Naive thymus-derived CD8-positive, alpha-beta T cell (primary cell): ENCODE results near the gene SDF2L1. TPM values are rescaled to one million over a fixed set of nuclear protein-coding genes. Genes with fewer than 3 reads are reported as not detected.

Experiments
- ATAC-seq, 2 donors: fragments of 150-1000 bp; cut with Tn5 transposase in 1 of 2; sonication (Bioruptor Pico), chemical (Tn5 transposase) in 1 of 2; 1 replicate in 1 of 2; 2 replicates in 1 of 2; pipeline ENCODE4 v1.10.0; 2021; ENCODE audit warnings: mild to moderate bottlenecking in 2 of 2, moderate library complexity in 2 of 2
- POLR2A ChIA-PET: fragments of 350-600 bp; sonication (Branson Sonifier 250); formaldehyde crosslinking; loops from one replicate; lab custom pipeline; 2021; ENCODE audit warnings: antibody characterized with exemption; lab: Charles Lee
- DNase-seq, 10 donors: peaks; one replicate each; pipeline versions ENCODE4 v3.0.0 to v3.0.0-alpha.2; 2020 to 2022
- H3K27ac Mint-ChIP-seq, 10 donors: one replicate each; pipeline ENCODE4 v1.8.0; 2020 to 2022; ENCODE audit warnings: mild to moderate bottlenecking in 10 of 10, mixed read lengths in 10 of 10, moderate library complexity in 4 of 10, inconsistent platforms in 1 of 10
- H3K27me3 Mint-ChIP-seq, 5 donors: one replicate each; pipeline ENCODE4 v1.8.0; 2021 to 2022; ENCODE audit warnings: mixed read lengths in 5 of 5
- H3K36me3 Mint-ChIP-seq, 3 donors: one replicate each; pipeline ENCODE4 v1.8.0; 2020 to 2022; ENCODE audit warnings: mixed read lengths in 3 of 3, mild to moderate bottlenecking in 2 of 3, inconsistent platforms in 1 of 3
- H3K4me1 Mint-ChIP-seq, 4 donors: one replicate each; pipeline ENCODE4 v1.8.0; 2021 to 2022; ENCODE audit warnings: mixed read lengths in 4 of 4
- H3K4me3 Mint-ChIP-seq, 10 donors: one replicate each; pipeline ENCODE4 v1.8.0; 2020 to 2022; ENCODE audit warnings: mild to moderate bottlenecking in 10 of 10, mixed read lengths in 10 of 10, moderate library complexity in 6 of 10, inconsistent platforms in 1 of 10
- H3K9me3 Mint-ChIP-seq, 9 donors: one replicate each; pipeline ENCODE4 v1.8.0; 2020 to 2022; ENCODE audit warnings: mixed read lengths in 9 of 9, mild to moderate bottlenecking in 3 of 9, inconsistent platforms in 1 of 9, moderate library complexity in 1 of 9
- polyA plus RNA-seq, 3 donors: library from polyadenylated mRNA; unstranded; fragments of 300-500 nt; fragmentation: Illumina TruSeq; gene quantifications; one replicate each; pipeline ENCODE4 v1.2.3, GENCODE V29; 2021
- total RNA-seq, 8 experiments: library from RNA in 2 of 8; stranded (reverse) in 2 of 8; gene quantifications; one replicate each; pipeline ENCODE4 v1.2.3 and lab custom pipeline; 2021 to 2026

SDF2L1 gene
- total and polyA plus RNA-seq, 5 experiments from 2014 or later = 23.2 to 68.9 (median 63.1) TPM

- Mint-ChIP-seq H3K4me1 (peaks cover 11 to 20% (median 15%) of the 10 kb centered on the region in 4 donors), H3K4me3 (peak overlapping the region; percentile 77 to 92 (median 84)), H3K27ac (peak overlapping the region in 4 of 10 donors; percentile 20 to 85 (median 74)), H3K27me3 (no peaks in the 10 kb centered on the region), H3K36me3 (no peaks in the 10 kb centered on the region), H3K9me3 (no peaks in the 10 kb centered on the region)
- POLR2A ChIA-PET = interaction anchor here (1.0 kb wide), 1 partner anchor 33 kb away, joined by 4 read pairs; no protein-coding TSS in a partner anchor
- ATAC-seq (peak; percentile 93 to 96), DNase-seq (peak; percentile 42 to 86 (median 72))
Observed at GRCh38 chr22:21657360-21658032, 15.4 kb downstream of the SDF2L1 start.

GRCh38 chr22:21659864-21660525 lies 17.9 kb downstream of the SDF2L1 start:
- POLR2A ChIA-PET = interaction anchor here (1.3 kb wide), 1 partner anchor 11 kb away, joined by 3 read pairs; no protein-coding TSS in a partner anchor
- no peaks in the 10 kb centered on the region for H3K36me3 Mint-ChIP-seq
- peaks cover 13 to 23% (median 17%) of the 10 kb centered on the region in 4 donors for H3K4me1 Mint-ChIP-seq
- H3K27ac Mint-ChIP-seq = peak overlapping the region in 1 of 10 donors; percentile 35
- peak overlapping the region in 3 of 10 donors; percentile 8 to 19 (median 11) for H3K4me3 Mint-ChIP-seq
- no peaks in the 10 kb centered on the region for H3K27me3 Mint-ChIP-seq
- DNase-seq (peak in 1 of 10 donors; percentile 4), ATAC-seq (no peak)
- no peaks in the 10 kb centered on the region for H3K9me3 Mint-ChIP-seq

GRCh38 chr22:21660904-21661303 lies 18.8 kb downstream of the SDF2L1 start:
- Mint-ChIP-seq H3K27ac (no peak overlapping the region), H3K4me1 (peaks cover 15 to 26% (median 21%) of the 10 kb centered on the region in 4 donors), H3K27me3 (no peaks in the 10 kb centered on the region), H3K9me3 (no peaks in the 10 kb centered on the region), H3K4me3 (peak overlapping the region in 1 of 10 donors; percentile 48), H3K36me3 (no peaks in the 10 kb centered on the region)
- POLR2A ChIA-PET = interaction anchor here (1.3 kb wide), 1 partner anchor 12 kb away, joined by 3 read pairs; no protein-coding TSS in a partner anchor
- DNase-seq (peak in 1 of 10 donors; percentile 38), ATAC-seq (no peak)

- no peak overlapping the region for H3K4me3 Mint-ChIP-seq
- no peaks in the 10 kb centered on the region for H3K9me3 Mint-ChIP-seq
Observed at GRCh38 chr22:21661991-21662390, 19.9 kb downstream of the SDF2L1 start.

GRCh38 chr22:21663738-21664137 lies 21.6 kb downstream of the SDF2L1 start:
- Mint-ChIP-seq H3K9me3 (no peaks in the 10 kb centered on the region), H3K27ac (peak overlapping the region in 3 of 10 donors; percentile 0 to 83 (median 65)), H3K4me1 (peaks cover 11 to 31% (median 24%) of the 10 kb centered on the region in 4 donors), H3K36me3 (no peaks in the 10 kb centered on the region), H3K27me3 (no peaks in the 10 kb centered on the region), H3K4me3 (peak overlapping the region in 8 of 10 donors; percentile 13 to 75 (median 28))
- DNase-seq (no peak), ATAC-seq (no peak)
- POLR2A ChIA-PET = no interaction called here

More at GRCh38 chr22:21661991-21662390, 19.9 kb downstream of the SDF2L1 start:
- Mint-ChIP-seq H3K4me1 (peaks cover 9 to 24% (median 17%) of the 10 kb centered on the region in 4 donors), H3K27ac (no peak overlapping the region), H3K36me3 (no peaks in the 10 kb centered on the region), H3K27me3 (no peaks in the 10 kb centered on the region)
- ATAC-seq = no peak
- POLR2A ChIA-PET = no interaction called here
- peak in 1 of 10 donors; percentile 32 for DNase-seq

GRCh38 chr22:21665047-21665851 lies 23.1 kb downstream of the SDF2L1 start:
- no peaks in the 10 kb centered on the region for H3K27me3 Mint-ChIP-seq
- H3K4me3 Mint-ChIP-seq = peak overlapping the region; percentile 95 to 100 (median 99)
- POLR2A ChIA-PET = interaction anchor here (0.5 to 2.5 kb wide), 9 partner anchors 10 to 36 kb away, joined by 3 to 19 read pairs (median 5); partner anchors contain the start of gene YDJC
- ATAC-seq = no peak
- peak overlapping the region; percentile 94 to 99 (median 98) for H3K27ac Mint-ChIP-seq
- H3K9me3 Mint-ChIP-seq = no peaks in the 10 kb centered on the region
- DNase-seq = peak in 1 of 10 donors; percentile 3
- peaks cover 0 to 12% (median under 1%) of the 10 kb centered on the region in 3 donors for H3K36me3 Mint-ChIP-seq
- H3K4me1 Mint-ChIP-seq = peaks cover 16 to 40% (median 32%) of the 10 kb centered on the region in 4 donors

GRCh38 chr22:21666786-21667185 lies 24.7 kb downstream of the SDF2L1 start:
- peak in 1 of 10 donors; percentile 30 for DNase-seq
- Mint-ChIP-seq H3K27me3 (no peaks in the 10 kb centered on the region), H3K36me3 (peaks cover 0 to 27% (median 9%) of the 10 kb centered on the region in 3 donors), H3K4me3 (peak overlapping the region; percentile 95 to 100 (median 99)), H3K27ac (peak overlapping the region; percentile 43 to 98 (median 96)), H3K4me1 (peaks cover 18 to 44% (median 35%) of the 10 kb centered on the region in 4 donors), H3K9me3 (no peaks in the 10 kb centered on the region)
- no peak for ATAC-seq
- POLR2A ChIA-PET = interaction anchor here (1.1 to 2.5 kb wide), 2 partner anchors 24 to 37 kb away, joined by 3 to 19 read pairs; partner anchors contain the start of gene YDJC

GRCh38 chr22:21669026-21669425 lies 26.9 kb downstream of the SDF2L1 start:
- H3K27me3 Mint-ChIP-seq = no peaks in the 10 kb centered on the region
- ATAC-seq (no peak), DNase-seq (peak in 1 of 10 donors; percentile 32)
- H3K4me3 Mint-ChIP-seq = peak overlapping the region in 4 of 10 donors; percentile 22 to 43 (median 37)
- H3K4me1 Mint-ChIP-seq = peaks cover 19 to 50% (median 36%) of the 10 kb centered on the region in 4 donors
- POLR2A ChIA-PET = no interaction called here
- no peaks in the 10 kb centered on the region for H3K9me3 Mint-ChIP-seq
- peaks cover 0 to 48% (median 15%) of the 10 kb centered on the region in 3 donors for H3K36me3 Mint-ChIP-seq
- peak overlapping the region in 3 of 10 donors; percentile 1 to 53 (median 20) for H3K27ac Mint-ChIP-seq

GRCh38 chr22:21672107-21672629 lies 30.1 kb downstream of the SDF2L1 start:
- POLR2A ChIA-PET = no interaction called here
- peaks cover 0 to 77% (median 31%) of the 10 kb centered on the region in 3 donors for H3K36me3 Mint-ChIP-seq
- ATAC-seq (no peak), DNase-seq (peak in 1 of 10 donors; percentile 1)
- H3K4me3 Mint-ChIP-seq = no peak overlapping the region
- peak overlapping the region in 1 of 10 donors; percentile 7 for H3K27ac Mint-ChIP-seq
- H3K4me1 Mint-ChIP-seq = peaks cover 16 to 33% (median 22%) of the 10 kb centered on the region in 4 donors
- H3K9me3 Mint-ChIP-seq = no peaks in the 10 kb centered on the region
- no peaks in the 10 kb centered on the region for H3K27me3 Mint-ChIP-seq

GRCh38 chr22:21673534-21674321 lies 31.6 kb downstream of the SDF2L1 start:
- Mint-ChIP-seq H3K27me3 (no peaks in the 10 kb centered on the region), H3K27ac (no peak overlapping the region), H3K4me1 (peaks cover 12 to 25% (median 13%) of the 10 kb centered on the region in 4 donors), H3K4me3 (no peak overlapping the region), H3K36me3 (peaks cover 0 to 86% (median 35%) of the 10 kb centered on the region in 3 donors), H3K9me3 (no peaks in the 10 kb centered on the region)
- ATAC-seq = no peak
- POLR2A ChIA-PET = no interaction called here
- peak in 1 of 10 donors; percentile 36 for DNase-seq

- DNase-seq = peak in 1 of 10 donors; percentile 4
- no peak overlapping the region for H3K27ac Mint-ChIP-seq
- peaks cover 0 to 80% (median 35%) of the 10 kb centered on the region in 3 donors for H3K36me3 Mint-ChIP-seq
- H3K9me3 Mint-ChIP-seq = no peaks in the 10 kb centered on the region
- POLR2A ChIA-PET = no interaction called here
- H3K4me3 Mint-ChIP-seq = no peak overlapping the region
- H3K27me3 Mint-ChIP-seq = no peaks in the 10 kb centered on the region
- H3K4me1 Mint-ChIP-seq = peaks cover 7 to 18% (median 9%) of the 10 kb centered on the region in 4 donors
- ATAC-seq = no peak
Observed at GRCh38 chr22:21674638-21675245, 32.6 kb downstream of the SDF2L1 start.
